Cardiac septum (tissue), 1 donor: ENCODE results near the gene TXK. TPM values are rescaled to one million over a fixed set of nuclear protein-coding genes. Genes with fewer than 3 reads are reported as not detected.
A peak's percentile ranks its signal among the peaks of the same experiment; 100 is the strongest.

ENCODE experiments used
- DNase-seq: peaks from one replicate; pipeline ENCODE4 v3.0.0-alpha.2; 2020; ENCODE audit warnings: low spot score
- intact Hi-C: fragments of 100-400 bp; cut with DNase I; formaldehyde crosslinking; loops from one replicate; pipeline ENCODE4 v1.14.0; 2022
- total RNA-seq: library from RNA; stranded (reverse); fragmentation: NEBNext Ultra II Directional; extraction: Animal tissue kit (Norgen Biotek cat#: 25700); gene quantifications from one replicate; pipeline ENCODE4 v1.2.1, GENCODE V29; 2021
- donor health status: DM: no; HTN: no; CAD: no.

The TXK gene
- total RNA-seq, 1 donor from 2014 or later = 1.2 TPM

- DNase-seq = no peak
- intact Hi-C loops = no loop called here
These were observed 101.3 kb downstream of the TXK start for GRCh38 chr4:48032721-48033120.

- no peak for DNase-seq
- intact Hi-C loops = no loop called here
These were observed 102.1 kb downstream of the TXK start for GRCh38 chr4:48031802-48032525.

GRCh38 chr4:48030470-48030869, 103.6 kb downstream of the TXK start:
- intact Hi-C loops = no loop called here
- no peak for DNase-seq

GRCh38 chr4:48028696-48029095, 105.4 kb downstream of the TXK start:
- no peak for DNase-seq
- intact Hi-C loops = no loop called here

GRCh38 chr4:48027653-48028052, 106.4 kb downstream of the TXK start:
- intact Hi-C loops = no loop called here
- DNase-seq = no peak

GRCh38 chr4:48025005-48025404, 109.0 kb downstream of the TXK start:
- no peak for DNase-seq
- intact Hi-C loops = no loop called here

GRCh38 chr4:48024522-48024921, 109.5 kb downstream of the TXK start:
- intact Hi-C loops = no loop called here
- DNase-seq = no peak

- intact Hi-C loops = no loop called here
- no peak for DNase-seq
These were observed 111.8 kb downstream of the TXK start for GRCh38 chr4:48022192-48022799.

- intact Hi-C loops = no loop called here
These were observed 113.0 kb downstream of the TXK start for GRCh38 chr4:48021100-48021499.

GRCh38 chr4:48018112-48018511, 115.9 kb downstream of the TXK start:
- no peak for DNase-seq
- intact Hi-C loops = loop anchor here (5.0 kb wide), 1 partner anchor 69 kb away; no protein-coding TSS in a partner anchor

More at GRCh38 chr4:48021100-48021499, 113.0 kb downstream of the TXK start:
- no peak for DNase-seq

GRCh38 chr4:48017108-48017571, 116.9 kb downstream of the TXK start:
- DNase-seq = peak; percentile 78
- intact Hi-C loops = loop anchor here (5.0 kb wide), 1 partner anchor 70 kb away; no protein-coding TSS in a partner anchor

Other genes starting within 250 kb of the TXK start
- 6.0 TPM for gene NFXL1, start 219.7 kb downstream of the TXK start, total RNA-seq
- 0.89 TPM for gene CNGA1, start 117.6 kb downstream of the TXK start, total RNA-seq
- gene NIPAL1, start 117.5 kb downstream of the TXK start, total RNA-seq = 0.43 TPM
- 3.1 TPM for gene TEC, start 135.6 kb upstream of the TXK start, total RNA-seq
- gene SLAIN2, start 207.3 kb upstream of the TXK start, total RNA-seq = 159 TPM